ENCODE data around the gene RANBP3.

Gene RANBP3

GRCh38 chr19:5921516-5922160 is 56.3 kb downstream of the RANBP3 start:
- DNase-seq = no peak

- DNase-seq = no peak
Observed at GRCh38 chr19:5918463-5919079, 59.4 kb downstream of the RANBP3 start.

DNA sequence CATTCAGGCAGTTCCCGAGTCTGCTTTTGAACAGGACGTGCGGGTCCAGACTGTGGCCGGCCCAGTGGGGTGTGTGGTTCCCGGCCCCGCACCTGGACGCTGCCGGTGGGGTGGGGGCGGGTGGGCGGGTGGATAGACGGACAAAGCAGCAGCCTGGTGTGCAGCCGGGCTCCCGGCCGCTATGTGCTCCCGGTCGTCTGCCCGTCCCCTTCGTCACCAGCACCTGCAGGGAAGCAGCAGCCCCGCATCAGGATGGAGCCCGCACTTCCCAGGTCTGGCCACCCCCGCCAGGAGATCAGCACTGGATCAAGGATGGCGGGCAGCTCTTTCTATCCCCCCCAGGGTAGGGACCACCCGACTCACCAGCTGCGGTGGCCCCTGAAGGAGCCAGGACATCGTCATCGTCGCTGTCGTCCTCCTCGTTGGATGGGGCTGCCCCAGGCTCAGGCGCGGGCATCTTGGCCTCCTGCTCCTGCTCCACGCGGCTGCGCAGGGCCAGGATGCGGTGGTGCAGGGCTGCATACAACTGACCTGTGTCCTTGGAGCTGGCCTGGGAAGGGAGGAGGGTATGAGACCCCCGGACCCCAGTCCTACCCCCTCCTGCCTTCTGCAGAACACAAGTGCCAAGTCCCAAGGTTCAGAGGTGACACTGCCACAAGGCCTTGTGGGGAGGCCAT is 60.4 kb downstream of the RANBP3 start:
- no peak for DNase-seq

DNA sequence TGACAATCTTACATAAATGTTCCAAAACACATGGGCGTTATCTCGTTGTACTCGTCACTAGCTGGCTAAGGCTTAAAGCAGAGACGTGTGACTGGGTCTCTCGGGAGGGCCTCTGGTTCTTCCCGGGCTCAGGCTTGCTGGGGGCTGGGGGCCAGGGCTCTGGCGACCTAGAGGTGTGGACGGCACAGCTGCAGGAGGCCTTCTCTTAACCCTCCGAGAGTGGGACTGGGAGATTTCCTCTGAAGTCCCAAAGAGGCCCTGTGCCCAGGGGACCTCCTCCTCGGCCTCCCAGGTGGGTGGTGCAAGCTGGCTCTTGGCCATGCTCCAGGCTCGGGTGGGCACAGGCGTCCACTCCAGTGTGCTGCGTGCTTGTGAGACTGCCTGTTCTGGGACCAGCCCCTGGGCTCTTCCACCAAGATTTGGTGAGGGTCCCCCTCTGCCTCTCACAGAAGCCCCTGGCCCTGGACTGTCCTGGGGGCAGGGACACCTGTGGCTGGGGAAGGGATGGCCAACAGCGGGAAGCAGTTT is 61.7 kb downstream of the RANBP3 start:
- no peak for DNase-seq

- DNase-seq = no peak
Observed at GRCh38 chr19:5915782-5916165, 62.2 kb downstream of the RANBP3 start.

- DNase-seq = no peak
Observed at GRCh38 chr19:5914946-5915781, 62.8 kb downstream of the RANBP3 start.

- no peak for DNase-seq
Observed at GRCh38 chr19:5914358-5914774, 63.6 kb downstream of the RANBP3 start.

- DNase-seq = no peak
Observed at GRCh38 chr19:5913739-5914357, 64.1 kb downstream of the RANBP3 start, which contains the start of gene CAPS. CAPS (plus strand) TSS chr19:5914254; CDS start chr19:5914407, 153 bp downstream.

DNA sequence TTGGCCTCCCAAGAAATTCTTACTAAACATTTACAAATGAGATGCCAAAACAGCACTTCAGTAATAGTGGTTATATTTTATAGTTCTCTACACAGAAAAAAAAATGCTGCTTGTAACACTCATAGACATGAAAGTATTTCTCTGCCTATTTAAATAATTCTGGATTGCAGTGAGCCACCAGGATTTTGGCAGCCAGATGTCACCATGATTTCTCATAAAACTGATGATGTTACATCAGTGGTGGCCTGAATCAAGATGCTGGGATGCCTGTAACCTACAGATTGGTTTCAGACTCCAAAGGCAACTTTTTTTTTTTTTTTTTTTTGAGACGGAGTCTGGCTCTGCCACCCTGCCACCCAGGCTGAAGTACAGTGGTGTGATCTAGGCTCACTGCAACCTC is 66.6 kb downstream of the RANBP3 start:
- DNase-seq = no peak

- DNase-seq = no peak
Observed at GRCh38 chr19:5910638-5910907, 67.4 kb downstream of the RANBP3 start.

DNA sequence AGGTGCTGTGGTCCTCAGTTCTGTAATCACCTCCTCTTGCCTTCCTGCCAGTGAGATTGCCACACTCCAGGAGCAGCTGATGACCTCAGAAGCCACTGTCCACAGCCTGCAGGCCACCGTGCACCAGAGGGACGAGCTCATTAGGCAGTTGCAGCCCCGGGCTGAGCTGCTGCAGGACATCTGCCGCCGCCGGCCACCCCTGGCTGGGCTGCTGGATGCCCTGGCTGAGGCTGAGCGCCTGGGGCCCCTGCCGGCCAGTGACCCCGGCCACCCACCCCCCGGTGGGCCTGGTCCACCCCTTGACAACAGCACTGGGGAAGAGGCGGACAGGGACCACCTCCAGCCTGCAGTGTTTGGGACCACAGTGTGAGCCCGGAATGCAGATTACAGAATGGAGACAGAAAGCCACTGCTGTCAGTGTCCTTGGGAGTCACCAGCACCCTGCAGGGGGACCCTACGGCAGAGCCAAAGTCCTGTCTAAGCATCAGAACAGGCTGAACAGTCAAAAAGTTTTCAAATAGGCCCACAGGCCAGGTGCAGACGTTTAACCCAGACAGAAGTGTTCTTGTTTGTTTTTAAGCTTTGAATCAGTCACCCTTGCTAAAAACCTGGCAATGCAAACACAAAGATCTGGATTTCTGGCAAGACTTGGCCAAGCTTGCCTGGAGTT is 69.0 kb downstream of the RANBP3 start:
- no peak for DNase-seq

DNA sequence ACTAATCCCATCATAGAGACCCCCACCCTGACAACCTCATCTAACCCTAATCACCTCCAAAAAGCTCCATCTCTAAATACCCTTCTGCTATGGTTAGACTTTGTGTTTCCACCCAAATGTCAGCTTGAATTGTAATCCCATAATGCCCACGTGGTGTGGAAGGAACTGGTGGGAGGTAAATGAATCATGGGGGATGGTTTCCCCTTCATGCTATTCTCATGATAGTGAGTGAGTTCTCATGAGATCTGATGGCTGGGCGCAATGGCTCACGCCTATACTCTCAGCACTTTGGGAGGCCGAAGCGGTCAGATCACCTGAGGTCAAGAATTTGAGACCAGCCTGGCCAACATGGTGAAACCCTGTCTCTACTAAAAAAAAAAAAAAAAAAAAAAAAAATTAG is 70.7 kb downstream of the RANBP3 start:
- no peak for DNase-seq

GRCh38 chr19:5905114-5905778 is 72.7 kb downstream of the RANBP3 start:
- DNase-seq = no peak

DNA sequence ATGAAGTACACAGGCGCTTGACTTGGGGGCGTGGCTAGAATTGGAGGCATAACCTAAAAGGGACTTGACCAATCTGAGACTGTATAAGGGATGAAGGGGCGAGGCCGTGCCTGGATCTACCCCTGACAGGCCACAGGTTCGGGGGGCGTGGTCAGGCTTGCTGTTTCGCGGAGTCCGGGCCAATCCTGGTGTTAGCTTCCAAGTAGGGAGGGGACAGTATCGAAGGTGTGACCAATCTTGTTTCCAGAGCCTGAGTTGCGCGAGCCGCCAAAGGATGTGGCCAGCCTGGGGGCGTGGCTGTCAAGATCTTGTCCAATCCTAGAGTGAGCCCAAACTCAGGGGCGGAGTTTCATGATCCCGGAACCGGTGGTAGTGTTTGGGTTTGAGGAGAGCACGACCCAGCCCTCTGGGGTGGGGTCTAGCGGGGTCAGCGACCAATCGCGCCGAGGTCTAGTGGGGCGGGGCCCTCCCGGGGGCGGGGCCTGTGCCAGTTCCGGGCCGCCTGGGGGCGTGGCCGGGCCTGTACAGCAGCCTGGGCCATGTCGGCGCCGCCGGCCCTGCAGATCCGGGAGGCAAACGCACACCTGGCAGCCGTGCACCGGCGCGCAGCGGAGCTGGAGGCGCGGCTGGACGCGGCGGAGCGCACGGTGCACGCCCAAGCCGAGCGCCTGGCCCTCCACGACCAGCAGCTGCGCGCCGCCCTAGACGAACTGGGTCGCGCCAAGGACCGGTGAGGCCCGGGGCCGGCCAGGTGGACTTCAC is 73.4 kb downstream of the RANBP3 start, which contains the start of gene VMAC:
Gene VMAC (plus strand): TSS at position 521 of the 762 bp plus-strand sequence. CDS start 19 bp downstream, at position 540.
- DNase-seq = peak; percentile 100

DNA sequence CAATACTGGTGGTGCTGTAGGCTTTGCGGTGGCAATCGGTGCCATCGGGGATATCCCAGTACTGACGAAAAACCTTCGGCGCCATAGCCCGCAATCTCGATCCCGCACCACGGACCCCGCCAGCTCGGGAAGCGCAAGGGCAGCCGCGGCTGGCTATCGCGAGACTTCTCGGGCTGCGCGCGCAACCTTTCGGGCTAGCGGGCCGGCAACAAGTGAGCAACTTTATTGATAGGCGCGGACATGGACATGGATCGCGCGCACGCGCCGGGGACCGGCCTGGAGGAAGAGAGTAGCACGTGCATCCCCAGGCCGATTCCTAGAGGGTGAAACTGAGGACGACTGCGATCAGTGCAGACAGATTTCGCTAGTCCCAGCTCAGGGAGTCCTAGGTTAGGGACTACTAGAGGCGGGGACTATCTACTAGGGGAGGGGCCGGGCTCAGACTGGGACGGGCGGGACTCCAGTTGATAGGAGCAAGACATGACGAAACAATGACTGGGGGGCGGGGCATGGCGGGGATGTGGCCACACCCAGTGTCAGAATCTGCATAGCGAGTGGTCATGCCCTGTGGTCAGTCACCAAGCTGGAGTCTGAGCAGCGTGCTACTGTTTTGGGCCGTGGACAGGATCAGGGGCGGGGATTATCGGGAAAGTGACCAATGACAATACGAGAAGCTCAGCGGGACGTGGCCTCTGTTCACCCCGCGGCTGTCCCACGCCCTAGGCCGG is 74.2 kb downstream of the RANBP3 start, which contains the start of gene NDUFA11:
Gene NDUFA11 (minus strand): TSS at position 167 of the 728 bp plus-strand sequence. CDS start 82 bp downstream, at position 85.
- peak; percentile 98 for DNase-seq

GRCh38 chr19:5903056-5903623 is 74.8 kb downstream of the RANBP3 start:
- DNase-seq = peak; percentile 14

DNA sequence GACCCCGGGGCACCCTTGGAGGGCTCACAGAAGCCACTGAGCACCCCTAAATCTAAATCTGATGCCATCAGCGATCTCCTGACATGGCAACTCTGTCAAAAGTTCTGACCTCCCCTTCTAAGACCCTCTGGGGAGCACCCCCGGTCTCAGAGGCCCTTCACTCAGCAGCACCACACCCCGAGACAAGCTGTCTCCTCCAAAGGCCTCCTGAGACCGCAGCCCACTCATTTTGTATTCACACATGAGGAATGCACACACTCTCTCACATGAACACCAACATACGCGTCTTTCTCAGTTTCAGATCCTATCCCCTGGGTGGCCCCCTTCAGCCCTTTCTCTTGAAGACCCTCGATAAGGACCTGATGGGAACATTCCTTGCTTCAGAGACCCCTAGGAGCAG is 77.0 kb downstream of the RANBP3 start:
- DNase-seq = no peak

- no peak for DNase-seq
Observed at GRCh38 chr19:5899728-5900526, 78.0 kb downstream of the RANBP3 start.
